ENCODE results near the gene FARP1.

The FARP1 gene

GRCh38 chr13:98204546-98204945 is 61.7 kb downstream of the FARP1 start:
- DNase-seq (ENCODE audit: low spot score) = no peak

DNA sequence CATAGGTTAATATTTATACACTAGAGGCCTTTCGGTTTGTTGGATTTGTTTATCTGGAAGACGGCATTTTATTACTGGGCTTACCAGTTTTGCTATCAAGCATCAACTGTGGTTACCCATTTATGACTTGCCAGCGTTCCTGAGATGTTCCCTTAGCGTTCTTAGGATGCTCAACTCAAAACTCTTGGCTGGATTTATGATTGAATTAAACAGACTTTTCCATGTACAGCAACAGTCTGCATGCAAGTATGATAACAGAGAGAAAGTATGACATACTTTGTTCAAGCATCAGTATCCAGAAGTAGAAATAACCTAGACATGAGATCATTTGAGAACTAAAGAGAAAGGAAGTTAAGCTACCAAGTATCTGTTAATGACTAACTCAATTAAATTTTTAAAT is 64.1 kb downstream of the FARP1 start:
- DNase-seq (ENCODE audit: low spot score) = no peak

DNA sequence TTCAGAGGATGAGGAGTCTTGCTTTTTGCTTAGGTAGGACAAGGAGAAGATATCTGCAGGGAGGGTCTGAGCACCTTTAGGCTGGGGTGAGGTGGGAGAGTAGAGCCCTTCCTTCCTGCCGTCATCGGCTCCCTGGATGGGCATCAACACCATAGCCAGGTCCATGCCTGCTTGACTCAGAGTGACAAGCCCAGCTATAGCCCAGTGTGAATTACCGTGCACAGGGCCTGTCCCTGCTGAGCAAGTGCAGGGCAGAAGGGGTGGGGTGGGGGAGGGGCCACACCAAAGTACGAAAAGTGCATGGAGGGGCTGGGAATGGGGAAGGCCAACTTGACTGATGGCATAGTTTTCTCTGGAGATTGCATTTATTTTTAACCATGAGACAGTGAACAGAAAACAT is 64.5 kb downstream of the FARP1 start:
- no peak for DNase-seq (ENCODE audit: low spot score)

GRCh38 chr13:98208606-98209005 is 65.7 kb downstream of the FARP1 start:
- DNase-seq (ENCODE audit: low spot score) = no peak

DNA sequence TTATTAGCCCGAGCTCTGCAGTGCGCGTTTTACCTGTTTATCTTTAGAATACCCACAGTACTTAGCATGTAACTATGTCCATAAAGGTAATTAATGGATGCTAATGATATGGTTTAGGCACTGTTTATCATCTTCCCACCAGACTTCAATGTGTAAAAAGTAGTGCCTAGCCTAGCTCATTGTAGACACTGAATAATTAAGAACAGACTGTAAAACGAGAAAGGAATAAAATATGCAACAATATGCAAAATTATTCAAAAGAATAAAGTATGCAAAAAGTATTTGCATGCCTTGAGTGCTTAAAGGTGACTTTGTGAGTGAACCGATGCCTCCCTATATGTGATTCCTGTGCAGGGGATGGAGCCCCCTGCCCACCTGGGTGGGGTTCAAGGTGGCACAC is 69.9 kb downstream of the FARP1 start:
- DNase-seq (ENCODE audit: low spot score) = no peak

GRCh38 chr13:98213354-98213753 is 70.5 kb downstream of the FARP1 start:
- DNase-seq (ENCODE audit: low spot score) = no peak

DNA sequence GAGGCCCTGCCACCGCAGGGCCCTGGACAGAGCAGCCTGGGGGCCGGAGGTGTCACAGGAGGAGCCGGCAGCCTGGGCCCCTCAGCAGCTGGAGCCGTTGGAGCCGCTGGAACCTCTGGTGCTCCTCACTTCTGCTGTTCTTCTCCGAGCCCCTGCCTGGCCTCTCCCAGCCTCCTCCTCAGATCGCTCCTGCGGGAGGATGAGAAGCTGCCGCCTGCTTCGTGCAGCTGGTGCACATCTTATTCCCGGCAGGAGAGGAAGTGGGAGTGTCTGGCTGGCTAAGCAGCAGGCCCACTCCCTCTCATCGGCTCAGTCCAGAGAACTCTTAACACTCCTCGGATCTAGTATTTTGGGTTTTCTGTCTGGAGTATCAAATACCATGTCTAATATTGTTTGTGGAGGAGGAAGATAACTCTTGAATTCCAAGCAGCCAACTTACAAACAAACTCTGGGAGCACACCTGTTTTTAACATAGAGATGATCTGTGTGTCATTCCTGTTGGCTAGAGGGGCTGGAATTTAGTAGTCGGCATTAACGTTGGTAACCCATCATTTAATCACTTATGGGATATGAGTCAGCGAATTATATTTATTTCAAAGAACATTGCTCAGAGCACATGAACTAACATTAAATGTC is 71.2 kb downstream of the FARP1 start:
- no peak for DNase-seq (ENCODE audit: low spot score)

GRCh38 chr13:98214707-98215106 is 71.8 kb downstream of the FARP1 start:
- DNase-seq (ENCODE audit: low spot score) = no peak

DNA sequence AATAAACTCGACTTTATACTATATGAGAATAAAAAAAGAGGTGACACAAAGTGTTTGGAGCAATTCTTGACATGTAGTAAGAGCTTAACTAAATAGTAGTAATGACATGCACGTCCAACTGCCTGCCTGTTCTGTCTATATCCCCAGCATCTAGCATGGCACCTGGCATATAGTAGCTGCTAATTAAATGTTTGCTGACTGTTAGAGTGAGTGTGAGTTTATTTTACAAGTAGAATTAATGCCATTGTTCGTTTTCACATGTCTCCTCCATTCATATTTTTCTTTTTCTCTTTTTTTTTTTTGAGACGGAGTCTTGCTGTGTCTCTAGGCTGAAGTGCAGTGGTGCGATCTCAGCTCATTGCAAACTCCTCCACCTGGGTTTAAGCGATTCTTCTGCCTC is 72.6 kb downstream of the FARP1 start:
- DNase-seq (ENCODE audit: low spot score) = no peak

DNA sequence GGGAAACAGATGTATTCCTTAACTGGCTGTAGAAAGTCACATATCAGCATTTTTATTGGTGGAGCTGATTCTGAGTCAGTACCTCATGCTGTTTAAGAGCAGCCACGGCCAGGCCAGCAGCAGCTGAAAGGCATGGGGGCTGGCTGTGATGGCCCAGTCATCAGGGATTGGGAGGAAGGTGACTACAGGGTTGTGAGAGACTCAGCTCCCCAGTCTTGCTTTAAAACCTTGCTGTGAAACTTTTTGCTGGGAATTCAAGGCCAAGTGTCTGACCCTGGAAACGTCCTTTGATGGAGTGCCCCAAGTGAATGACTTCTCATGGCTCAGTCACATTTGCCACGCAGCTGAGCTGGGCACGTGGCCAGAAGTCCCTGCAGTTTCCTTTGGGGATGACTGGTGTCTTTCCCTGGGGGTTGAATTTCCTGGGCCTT is 73.3 kb downstream of the FARP1 start:
- peak; percentile 24 for DNase-seq (ENCODE audit: low spot score)

- DNase-seq (ENCODE audit: low spot score) = no peak
Measured at GRCh38 chr13:98216711-98217285, 73.9 kb downstream of the FARP1 start.

DNA sequence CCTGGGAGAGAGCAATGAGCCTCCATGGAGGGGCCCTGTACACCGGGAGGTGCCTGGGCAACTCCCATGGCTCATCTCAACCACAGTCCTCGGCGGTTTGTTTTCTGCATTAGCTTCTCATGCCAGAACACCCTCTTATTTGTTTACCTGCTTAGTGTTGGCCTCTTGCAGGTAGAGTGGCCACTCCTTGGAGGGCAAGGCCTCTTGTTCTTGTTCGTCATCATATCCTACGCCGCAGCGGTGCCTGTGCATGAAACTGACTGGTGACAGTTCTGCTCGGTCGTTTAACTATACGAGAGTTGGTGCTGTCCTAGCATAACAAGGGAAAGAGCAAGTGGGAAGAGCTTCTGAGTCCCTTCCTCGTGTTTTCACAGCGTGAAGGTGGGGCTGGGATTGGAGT is 74.7 kb downstream of the FARP1 start:
- no peak for DNase-seq (ENCODE audit: low spot score)

GRCh38 chr13:98219685-98220084 is 76.8 kb downstream of the FARP1 start:
- DNase-seq (ENCODE audit: low spot score) = no peak

- DNase-seq (ENCODE audit: low spot score) = no peak
Measured at GRCh38 chr13:98220271-98220791, 77.4 kb downstream of the FARP1 start.

GRCh38 chr13:98221234-98221633 is 78.3 kb downstream of the FARP1 start:
- DNase-seq (ENCODE audit: low spot score) = peak; percentile 20

DNA sequence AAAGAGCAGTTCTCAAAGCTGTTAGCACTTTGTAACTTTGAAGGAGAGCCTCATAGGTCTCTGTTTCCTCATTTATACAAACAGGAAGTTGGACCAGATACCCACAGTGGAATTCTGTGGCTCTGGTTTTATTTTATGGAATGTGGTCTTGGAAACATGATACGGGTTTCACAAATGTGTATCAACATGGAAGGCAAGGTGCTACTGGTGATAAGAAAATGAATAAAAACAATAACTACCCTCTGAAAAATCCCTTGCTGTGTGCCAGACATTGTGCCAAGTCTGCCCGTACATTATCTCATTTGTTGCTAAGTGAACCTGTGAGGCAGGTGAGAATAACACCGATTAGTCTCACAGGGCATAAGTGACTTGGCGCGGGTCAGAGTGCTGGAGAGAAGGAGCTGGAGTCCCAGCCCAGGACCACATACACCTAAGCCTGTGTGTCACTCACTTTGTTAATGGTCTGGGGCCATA is 79.2 kb downstream of the FARP1 start:
- DNase-seq (ENCODE audit: low spot score) = no peak

- no peak for DNase-seq (ENCODE audit: low spot score)
Measured at GRCh38 chr13:98222816-98223215, 79.9 kb downstream of the FARP1 start.

DNA sequence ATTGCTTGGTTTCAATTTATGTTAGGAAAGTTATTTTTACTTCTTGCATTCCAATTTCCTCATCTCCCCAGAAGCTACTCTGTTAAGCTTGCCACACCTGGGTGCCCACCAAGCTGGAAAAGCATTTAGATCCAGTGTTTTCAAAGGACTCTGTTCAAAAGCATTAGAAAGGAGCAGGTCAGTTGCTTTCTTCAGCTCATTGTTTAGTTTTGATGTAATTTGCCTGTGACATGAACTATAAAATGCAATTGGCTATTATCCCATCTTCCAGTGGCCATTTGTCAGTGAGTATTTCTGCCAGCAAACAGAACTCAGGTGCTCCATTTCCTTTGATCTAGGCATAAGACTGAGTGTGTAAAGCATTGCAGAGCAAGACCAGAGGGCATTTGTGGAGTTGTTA is 80.8 kb downstream of the FARP1 start:
- DNase-seq (ENCODE audit: low spot score) = no peak

DNA sequence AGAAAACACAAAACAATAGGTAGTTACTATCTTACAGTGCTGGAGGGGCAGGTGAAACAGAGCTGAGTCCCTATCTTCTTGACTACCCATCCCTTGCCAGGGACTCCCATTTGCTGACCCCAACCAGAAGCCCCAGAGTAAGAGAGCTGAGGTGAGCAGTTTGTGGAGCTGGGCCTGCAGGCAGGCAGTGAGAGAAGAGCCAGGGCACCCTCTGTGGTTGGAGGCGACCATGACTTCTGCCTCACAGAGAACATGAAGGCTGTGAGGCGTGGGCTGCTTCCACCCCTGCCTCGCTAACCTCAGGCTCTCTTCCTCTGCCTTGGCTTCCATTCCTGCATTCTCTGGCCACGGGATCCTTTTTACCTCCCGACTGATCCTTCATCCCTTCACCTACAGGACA is 81.7 kb downstream of the FARP1 start:
- DNase-seq (ENCODE audit: low spot score) = no peak

- peak; percentile 42 for DNase-seq (ENCODE audit: low spot score)
Measured at GRCh38 chr13:98225036-98225940, 82.4 kb downstream of the FARP1 start.

DNA sequence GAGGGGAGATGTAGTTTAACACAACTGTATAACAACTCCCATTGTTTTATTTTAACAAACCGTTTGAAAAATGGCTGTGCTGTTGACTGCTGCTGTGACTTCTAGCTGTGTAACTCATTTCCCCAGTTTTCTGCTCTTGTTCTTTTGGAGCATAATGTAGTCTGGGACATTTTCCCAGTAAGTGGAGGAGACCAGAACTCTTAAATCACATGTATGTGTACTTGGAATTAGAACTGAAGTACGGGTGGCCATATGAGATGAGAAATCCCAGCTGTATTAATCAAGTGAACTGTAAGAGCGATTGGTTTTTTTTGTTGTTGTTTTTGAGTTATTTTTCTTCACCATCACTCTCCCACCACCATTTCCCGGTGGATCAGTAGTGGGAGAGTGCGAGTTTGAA is 83.6 kb downstream of the FARP1 start:
- no peak for DNase-seq (ENCODE audit: low spot score)

DNA sequence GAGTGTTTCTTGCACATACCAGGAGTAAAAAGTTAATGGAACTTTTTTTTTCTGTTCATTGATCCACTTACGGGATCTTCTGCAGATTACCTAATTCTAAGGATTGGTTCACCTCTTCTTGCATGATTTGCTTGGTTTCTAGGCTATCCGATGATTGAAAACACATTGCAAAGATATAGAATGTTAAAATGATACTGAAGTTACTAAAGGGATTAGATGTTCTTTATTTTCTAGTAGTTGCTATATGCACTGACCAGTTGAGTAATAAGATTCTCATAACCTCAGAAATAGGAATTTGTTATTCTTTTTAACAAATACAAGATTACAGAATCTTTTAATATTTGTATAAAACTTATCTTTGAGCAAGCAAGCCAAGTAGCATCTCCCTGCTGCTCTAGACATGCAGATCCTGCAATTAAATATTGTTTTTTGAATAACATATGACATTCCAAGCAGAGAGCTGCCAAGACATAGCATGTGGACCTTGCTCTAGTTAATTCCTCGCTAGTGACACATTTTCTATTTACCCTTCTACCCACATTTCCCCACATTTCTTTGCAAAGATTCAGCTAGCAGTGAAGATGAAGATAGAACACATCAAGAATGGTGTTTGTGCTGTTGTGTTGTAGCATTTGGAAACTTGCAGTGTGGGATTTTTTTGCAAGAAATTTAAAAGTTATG is 85.9 kb downstream of the FARP1 start:
- DNase-seq (ENCODE audit: low spot score) = no peak

All from pons (tissue), 1 donor.